Measurements from ENCODE around the gene DDX59.
"Not testable (repeated sequence)": the region's sequence is repeated elsewhere in the genome, so short reads cannot be mapped to it uniquely, and the experiment has no call there.

DNA sequence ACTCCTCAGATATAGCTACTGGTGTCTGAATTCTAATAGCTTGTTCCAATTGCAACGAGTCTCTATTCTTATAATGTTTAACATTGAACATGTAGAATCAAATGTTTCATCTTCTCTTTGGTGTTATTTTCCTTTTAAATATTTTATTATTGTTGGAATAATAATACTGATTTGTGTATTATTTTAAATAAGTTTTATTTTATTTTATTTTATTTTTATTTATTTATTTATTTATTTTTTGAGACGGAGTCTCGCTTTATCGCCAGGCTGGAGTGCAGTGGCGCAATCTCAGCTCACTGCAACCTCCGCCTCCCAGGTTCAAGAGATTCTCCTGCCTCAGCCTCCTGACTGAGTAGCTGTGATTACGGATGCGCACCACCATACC lies 39.2 kb downstream of the DDX59 start:
- not testable (repeated sequence) for TF ChIP-seq CTCF (IDR thresholded peaks at IDR 0.05; ENCODE audit: poor library complexity, severe bottlenecking); RAD21 (conservative IDR thresholded peaks at IDR 0.05); EP300 (conservative IDR thresholded peaks at IDR 0.05; ENCODE audit: poor library complexity, severe bottlenecking); EZH2 (IDR thresholded peaks at IDR 0.05; ENCODE audit: borderline replicate concordance, insufficient read depth, low read length, poor library complexity, severe bottlenecking); TAF1 (IDR thresholded peaks at IDR 0.05; ENCODE audit: low read depth); SMC3 (conservative IDR thresholded peaks at IDR 0.05; ENCODE audit: poor library complexity); POLR2AphosphoS5 (IDR thresholded peaks at IDR 0.05); MXI1 (conservative IDR thresholded peaks at IDR 0.05; ENCODE audit: poor library complexity, severe bottlenecking)
- TF ChIP-seq, protein P1, sequence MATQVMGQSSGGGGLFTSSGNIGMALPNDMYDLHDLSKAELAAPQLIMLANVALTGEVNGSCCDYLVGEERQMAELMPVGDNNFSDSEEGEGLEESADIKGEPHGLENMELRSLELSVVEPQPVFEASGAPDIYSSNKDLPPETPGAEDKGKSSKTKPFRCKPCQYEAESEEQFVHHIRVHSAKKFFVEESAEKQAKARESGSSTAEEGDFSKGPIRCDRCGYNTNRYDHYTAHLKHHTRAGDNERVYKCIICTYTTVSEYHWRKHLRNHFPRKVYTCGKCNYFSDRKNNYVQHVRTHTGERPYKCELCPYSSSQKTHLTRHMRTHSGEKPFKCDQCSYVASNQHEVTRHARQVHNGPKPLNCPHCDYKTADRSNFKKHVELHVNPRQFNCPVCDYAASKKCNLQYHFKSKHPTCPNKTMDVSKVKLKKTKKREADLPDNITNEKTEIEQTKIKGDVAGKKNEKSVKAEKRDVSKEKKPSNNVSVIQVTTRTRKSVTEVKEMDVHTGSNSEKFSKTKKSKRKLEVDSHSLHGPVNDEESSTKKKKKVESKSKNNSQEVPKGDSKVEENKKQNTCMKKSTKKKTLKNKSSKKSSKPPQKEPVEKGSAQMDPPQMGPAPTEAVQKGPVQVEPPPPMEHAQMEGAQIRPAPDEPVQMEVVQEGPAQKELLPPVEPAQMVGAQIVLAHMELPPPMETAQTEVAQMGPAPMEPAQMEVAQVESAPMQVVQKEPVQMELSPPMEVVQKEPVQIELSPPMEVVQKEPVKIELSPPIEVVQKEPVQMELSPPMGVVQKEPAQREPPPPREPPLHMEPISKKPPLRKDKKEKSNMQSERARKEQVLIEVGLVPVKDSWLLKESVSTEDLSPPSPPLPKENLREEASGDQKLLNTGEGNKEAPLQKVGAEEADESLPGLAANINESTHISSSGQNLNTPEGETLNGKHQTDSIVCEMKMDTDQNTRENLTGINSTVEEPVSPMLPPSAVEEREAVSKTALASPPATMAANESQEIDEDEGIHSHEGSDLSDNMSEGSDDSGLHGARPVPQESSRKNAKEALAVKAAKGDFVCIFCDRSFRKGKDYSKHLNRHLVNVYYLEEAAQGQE (IDR thresholded peaks at IDR 0.05; ENCODE audit: borderline replicate concordance): not testable (repeated sequence)
